Measurements from ENCODE around the gene FBXO2. TPM values are rescaled to one million over a fixed set of nuclear protein-coding genes. Genes with fewer than 3 reads are reported as not detected.
"Not testable (repeated sequence)": the region's sequence is repeated elsewhere in the genome, so short reads cannot be mapped to it uniquely, and the experiment has no call there.

FBXO2 gene
- total RNA-seq, 2 donors from 2014 or later, result 1.9 to 2.0 TPM

DNA sequence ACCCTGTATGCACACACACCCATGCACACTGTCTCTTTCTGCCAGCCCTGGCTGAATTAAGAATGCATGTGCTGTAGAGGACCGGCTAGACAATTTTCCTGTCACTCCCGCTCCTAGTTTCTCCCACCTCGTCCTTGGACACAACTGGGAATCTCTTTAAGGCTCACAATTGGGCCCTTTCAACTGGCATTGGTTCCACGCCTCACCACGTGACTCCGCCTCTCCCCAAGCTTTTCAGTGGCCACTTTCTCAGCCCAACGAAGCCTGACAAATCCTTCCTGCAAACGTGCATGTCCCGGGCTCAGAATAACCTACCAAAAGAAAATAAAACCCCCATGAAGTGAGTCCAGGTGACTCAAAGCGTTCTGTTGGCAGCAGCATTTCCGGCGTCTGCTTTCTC is 33.8 kb downstream of the FBXO2 start:
- H3K27ac Mint-ChIP-seq, result no peak overlapping the region
- no peak for DNase-seq (ENCODE audit: low spot score in 2 of 2)
- H3K36me3 Mint-ChIP-seq, result no peaks in the 10 kb centered on the region
- no peak for ATAC-seq
- H3K9me3 Mint-ChIP-seq, result no peaks in the 10 kb centered on the region

- ATAC-seq (no peak), DNase-seq (ENCODE audit: low spot score in 2 of 2) (no peak)
- Mint-ChIP-seq H3K36me3 (no peaks in the 10 kb centered on the region), H3K9me3 (no peaks in the 10 kb centered on the region), H3K27ac (no peak overlapping the region)
Observed at GRCh38 chr1:11617741-11618140, 36.5 kb downstream of the FBXO2 start.

GRCh38 chr1:11617314-11617713 is 36.9 kb downstream of the FBXO2 start:
- no peak for ATAC-seq
- peak overlapping the region in 1 of 2 donors; percentile 1 for H3K27ac Mint-ChIP-seq
- no peaks in the 10 kb centered on the region for H3K36me3 Mint-ChIP-seq
- H3K9me3 Mint-ChIP-seq, result no peaks in the 10 kb centered on the region
- no peak for DNase-seq (ENCODE audit: low spot score in 2 of 2)

GRCh38 chr1:11616766-11617165 is 37.5 kb downstream of the FBXO2 start:
- Mint-ChIP-seq H3K27ac (peak overlapping the region in 1 of 2 donors; percentile 1), H3K36me3 (no peaks in the 10 kb centered on the region), H3K9me3 (no peaks in the 10 kb centered on the region)
- no peak for DNase-seq (ENCODE audit: low spot score in 2 of 2)
- no peak for ATAC-seq

GRCh38 chr1:11615090-11615489 is 39.1 kb downstream of the FBXO2 start:
- Mint-ChIP-seq H3K9me3 (no peaks in the 10 kb centered on the region), H3K27ac (no peak overlapping the region), H3K36me3 (no peaks in the 10 kb centered on the region)
- DNase-seq (ENCODE audit: low spot score in 2 of 2), result no peak
- ATAC-seq, result no peak

DNA sequence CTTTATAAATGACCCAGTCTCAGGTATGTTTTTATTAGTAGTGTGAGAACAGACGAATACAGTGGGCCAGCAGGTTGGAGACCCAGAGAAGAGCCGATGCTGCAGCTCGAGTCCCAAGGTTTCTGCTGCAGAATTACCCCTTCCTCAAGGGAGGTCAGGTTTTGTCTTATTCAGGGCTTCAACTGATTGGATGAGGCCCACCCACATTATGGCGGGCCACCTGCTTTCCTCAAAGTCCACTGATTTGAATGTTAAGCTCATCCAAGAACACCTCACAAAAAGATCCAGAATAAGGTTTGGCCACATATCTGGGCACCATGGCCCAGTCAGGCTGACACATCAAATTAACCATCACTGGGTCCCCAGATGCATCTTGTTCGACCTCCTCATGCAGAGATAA is 40.9 kb downstream of the FBXO2 start:
- Mint-ChIP-seq H3K9me3 (no peaks in the 10 kb centered on the region), H3K36me3 (no peaks in the 10 kb centered on the region), H3K27ac (no peak overlapping the region)
- ATAC-seq (no peak), DNase-seq (ENCODE audit: low spot score in 2 of 2) (no peak)

DNA sequence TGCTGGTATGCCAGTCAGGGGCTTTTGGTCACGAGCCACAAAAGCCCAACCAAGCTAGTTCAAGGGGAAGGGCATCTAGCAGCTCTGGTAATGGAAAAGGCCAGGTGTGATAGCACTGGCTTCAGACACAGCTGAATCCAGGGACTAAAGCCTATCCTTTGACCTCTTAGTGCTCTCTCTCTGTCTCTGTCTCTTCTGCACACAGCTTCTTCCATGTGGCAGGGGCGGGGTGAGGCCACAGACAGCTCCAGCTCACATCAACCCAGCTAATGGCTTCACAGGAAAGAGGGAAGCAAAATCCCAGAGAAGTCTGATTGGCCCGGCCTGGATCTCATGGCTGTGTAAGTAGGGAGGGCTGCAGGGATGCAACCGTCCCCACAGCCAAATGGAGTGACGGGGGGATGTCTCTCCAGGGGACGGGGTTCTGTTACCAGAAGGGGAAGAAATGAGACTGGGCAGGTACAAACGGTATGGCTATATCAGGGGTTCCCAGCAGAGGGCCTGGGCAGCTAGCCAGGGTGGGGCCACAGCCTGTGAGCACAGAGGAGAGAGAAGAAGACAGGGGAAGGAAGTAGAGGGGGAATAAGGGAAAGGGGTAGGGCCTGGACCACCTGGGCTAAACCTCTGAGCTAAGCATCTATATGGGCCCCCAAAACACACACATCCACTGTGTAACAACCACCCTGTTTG is 42.4 kb downstream of the FBXO2 start:
- no peak overlapping the region for H3K27ac Mint-ChIP-seq
- H3K36me3 Mint-ChIP-seq, result no peaks in the 10 kb centered on the region

GRCh38 chr1:11610629-11611180 is 43.5 kb downstream of the FBXO2 start:
- no peaks in the 10 kb centered on the region for H3K36me3 Mint-ChIP-seq
- ATAC-seq, result no peak

More for the DNA sequence above, 42.4 kb downstream of the FBXO2 start:
- H3K9me3 Mint-ChIP-seq, result no peaks in the 10 kb centered on the region
- no peak for DNase-seq (ENCODE audit: low spot score in 2 of 2)
- ATAC-seq, result no peak

DNA sequence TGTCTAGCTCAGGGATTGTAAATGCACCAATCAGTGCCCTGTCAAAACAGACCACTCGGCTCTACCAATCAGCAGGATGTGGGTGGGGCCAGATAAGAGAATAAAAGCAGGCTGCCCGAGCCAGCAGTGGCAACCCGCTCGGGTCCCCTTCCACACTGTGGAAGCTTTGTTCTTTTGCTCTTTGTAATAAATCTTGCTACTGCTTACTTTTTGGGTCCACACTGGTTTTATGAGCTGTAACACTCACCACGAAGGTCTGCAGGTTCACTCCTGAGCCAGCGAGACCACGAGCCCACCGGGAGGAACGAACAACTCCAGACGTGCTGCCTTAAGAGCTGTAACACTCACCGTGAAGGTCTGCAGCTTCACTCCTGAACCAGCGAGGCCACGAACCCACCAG is 44.9 kb downstream of the FBXO2 start:
- H3K36me3 Mint-ChIP-seq; ATAC-seq; DNase-seq (ENCODE audit: low spot score in 2 of 2); H3K9me3 Mint-ChIP-seq: not testable (repeated sequence)
- H3K27ac Mint-ChIP-seq, result peak overlapping the region in 1 of 2 donors; percentile 30

More at GRCh38 chr1:11610629-11611180, 43.5 kb downstream of the FBXO2 start:
- DNase-seq (ENCODE audit: low spot score in 2 of 2), result no peak
- H3K9me3 Mint-ChIP-seq, result no peaks in the 10 kb centered on the region
- no peak overlapping the region for H3K27ac Mint-ChIP-seq

DNA sequence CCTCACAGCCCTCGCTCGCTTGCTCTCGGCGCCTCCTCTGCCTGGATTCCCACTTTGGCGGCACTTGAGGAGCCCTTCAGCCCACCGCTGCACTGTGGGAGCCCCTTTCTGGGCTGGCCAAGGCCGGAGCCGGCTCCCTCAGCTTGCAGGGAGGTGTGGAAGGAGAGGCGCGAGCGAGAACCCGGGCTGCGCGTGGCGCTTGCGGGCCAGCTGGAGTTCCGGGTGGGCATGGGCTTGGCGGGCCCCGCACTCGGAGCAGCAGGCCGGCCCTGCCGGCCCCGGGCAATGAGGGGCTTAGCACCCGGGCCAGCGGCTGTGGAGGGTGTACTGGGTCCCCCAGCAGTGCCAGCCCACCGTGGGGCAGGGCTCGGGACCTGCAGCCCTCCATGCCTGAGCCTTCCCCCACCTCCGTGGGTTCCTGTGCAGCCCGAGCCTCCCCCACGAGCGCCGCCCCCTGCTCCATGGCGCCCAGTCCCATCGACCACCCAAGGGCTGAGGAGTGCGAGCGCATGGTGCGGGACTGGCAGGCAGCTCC is 45.6 kb downstream of the FBXO2 start:
- not testable (repeated sequence) for H3K9me3 Mint-ChIP-seq; H3K27ac Mint-ChIP-seq; DNase-seq (ENCODE audit: low spot score in 2 of 2); H3K36me3 Mint-ChIP-seq; ATAC-seq

- H3K36me3 Mint-ChIP-seq, result no peaks in the 10 kb centered on the region
- H3K27ac Mint-ChIP-seq, result peak overlapping the region in 1 of 2 donors; percentile 6
- DNase-seq (ENCODE audit: low spot score in 2 of 2) (no peak), ATAC-seq (no peak)
- no peaks in the 10 kb centered on the region for H3K9me3 Mint-ChIP-seq
Observed at GRCh38 chr1:11606775-11607174, 47.5 kb downstream of the FBXO2 start.

GRCh38 chr1:11602981-11603380 is 51.2 kb downstream of the FBXO2 start:
- DNase-seq (ENCODE audit: low spot score in 2 of 2), result no peak
- no peak for ATAC-seq
- H3K36me3 Mint-ChIP-seq, result no peaks in the 10 kb centered on the region
- no peaks in the 10 kb centered on the region for H3K9me3 Mint-ChIP-seq
- no peak overlapping the region for H3K27ac Mint-ChIP-seq

DNA sequence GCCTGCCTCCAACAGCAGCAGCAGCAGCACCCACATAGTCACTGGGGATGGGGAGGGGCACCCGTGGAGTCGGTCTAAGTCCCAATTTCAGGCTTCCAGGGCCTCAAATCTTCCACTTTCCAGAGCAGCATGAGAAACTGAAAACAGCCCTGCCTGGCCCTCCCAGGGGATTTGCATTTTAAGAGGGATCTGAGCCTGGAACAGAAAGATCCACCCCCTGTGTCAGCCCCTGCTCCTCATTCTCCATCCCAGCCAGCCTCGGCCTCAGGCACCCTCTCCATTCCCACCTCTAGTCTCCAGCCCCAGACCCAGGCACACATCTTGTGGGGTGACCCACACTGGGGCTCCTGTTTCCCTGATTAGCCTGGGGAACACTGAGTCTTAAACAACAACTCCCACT is 51.8 kb downstream of the FBXO2 start:
- H3K27ac Mint-ChIP-seq, result no peak overlapping the region
- H3K36me3 Mint-ChIP-seq, result no peaks in the 10 kb centered on the region

GRCh38 chr1:11600836-11601235 is 53.4 kb downstream of the FBXO2 start:
- DNase-seq (ENCODE audit: low spot score in 2 of 2) (no peak), ATAC-seq (no peak)
- Mint-ChIP-seq H3K9me3 (no peaks in the 10 kb centered on the region), H3K27ac (no peak overlapping the region), H3K36me3 (no peaks in the 10 kb centered on the region)

More for the DNA sequence above, 51.8 kb downstream of the FBXO2 start:
- ATAC-seq, result no peak
- DNase-seq (ENCODE audit: low spot score in 2 of 2), result no peak
- H3K9me3 Mint-ChIP-seq, result no peaks in the 10 kb centered on the region

DNA sequence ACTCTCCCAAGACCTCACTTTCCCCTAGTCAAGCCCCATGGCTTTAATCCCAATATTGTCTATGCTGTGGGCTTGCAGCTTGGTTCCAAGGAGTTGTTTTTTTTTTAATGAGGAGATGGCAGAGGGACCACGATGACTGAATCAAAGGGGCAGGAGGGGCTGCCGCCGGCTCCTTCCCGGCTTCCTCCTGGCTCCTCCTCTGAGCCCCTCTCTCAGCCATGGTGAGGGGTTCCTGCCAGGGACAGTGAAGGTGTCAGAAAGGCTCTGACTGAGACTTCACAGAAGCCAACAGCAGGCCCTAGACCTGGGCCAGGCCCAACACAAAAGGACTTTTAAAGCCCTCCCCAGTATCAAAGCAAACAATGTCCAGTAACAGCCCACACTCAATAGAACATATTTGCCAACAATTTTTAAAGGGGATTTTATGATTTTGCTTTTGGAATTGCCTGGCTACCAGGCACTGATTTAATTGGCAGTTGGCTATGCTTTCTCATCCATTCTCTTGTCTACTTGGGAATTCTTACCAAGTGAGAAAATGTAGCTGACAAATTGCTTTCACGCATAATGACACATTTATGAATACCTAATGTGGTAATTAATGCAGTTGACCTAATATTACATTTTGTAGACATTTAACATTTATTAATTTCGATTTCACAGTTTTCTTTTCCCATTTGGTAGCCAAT is 54.2 kb downstream of the FBXO2 start:
- Mint-ChIP-seq H3K27ac (no peak overlapping the region), H3K9me3 (no peaks in the 10 kb centered on the region), H3K36me3 (no peaks in the 10 kb centered on the region)
- no peak for ATAC-seq
- no peak for DNase-seq (ENCODE audit: low spot score in 2 of 2)

DNA sequence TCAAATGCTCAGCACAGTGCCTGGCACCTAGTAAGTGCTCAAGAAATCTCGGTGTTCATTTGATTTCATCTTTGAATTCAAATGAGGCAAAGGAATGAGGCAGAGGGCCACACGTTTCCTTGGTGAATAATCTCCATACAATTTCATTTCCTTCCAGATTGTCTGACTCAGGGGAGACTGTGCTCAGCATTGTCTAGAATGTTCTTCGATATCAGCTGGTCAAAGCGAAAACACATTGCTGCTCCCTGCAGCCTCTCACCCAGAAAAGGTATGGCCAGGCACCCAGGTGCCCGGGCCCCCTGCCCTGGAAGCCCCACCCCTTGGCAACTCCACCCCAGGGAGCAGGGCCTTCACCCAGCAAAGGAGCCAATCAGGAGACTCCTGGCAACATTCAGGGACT is 55.8 kb downstream of the FBXO2 start:
- Mint-ChIP-seq H3K36me3 (no peaks in the 10 kb centered on the region), H3K27ac (no peak overlapping the region), H3K9me3 (no peaks in the 10 kb centered on the region)
- DNase-seq (ENCODE audit: low spot score in 2 of 2) (no peak), ATAC-seq (no peak)
